K562 (cell line): ENCODE results near the gene ITPK1. TPM values are rescaled to one million over a fixed set of nuclear protein-coding genes. Genes with fewer than 3 reads are reported as not detected.

Source experiments
- MED1 ChIP-seq: sonication (generic); formaldehyde crosslinking; IDR thresholded peaks from 2 replicates; pipeline ENCODE4 v1.8.1; 2023; ENCODE audit warnings: missing genetic modification reagents, borderline replicate concordance
- RAD21 ChIP-seq, 2 experiments: fragments of 250-450 bp in 1 of 2; fragments of 450-650 bp in 1 of 2; sonication (Bioruptor Pico) in 1 of 2; formaldehyde crosslinking in 1 of 2; IDR thresholded peaks in 1 of 2; conservative IDR thresholded peaks in 1 of 2; 2 replicates each; pipeline versions ENCODE4 v1.4.0 to v1.8.0; 2020 to 2022; ENCODE audit warnings: mild to moderate bottlenecking in 2 of 2, moderate library complexity in 1 of 2
- ZNF165 ChIP-seq: fragments of 250-450 bp; sonication (Bioruptor Pico); IDR thresholded peaks from 2 replicates; pipeline ENCODE4 v1.4.0; 2020; ENCODE audit warnings: borderline replicate concordance
- ZNF431 ChIP-seq: sonication (generic); formaldehyde crosslinking; IDR thresholded peaks from 2 replicates; pipeline ENCODE4 v1.8.0; 2022; ENCODE audit warnings: mild to moderate bottlenecking, missing genetic modification reagents
- ZNF76 ChIP-seq: fragments of 250-450 bp; sonication (Bioruptor Pico); IDR thresholded peaks from 2 replicates; pipeline ENCODE4 v1.4.0; 2020; ENCODE audit warnings: mild to moderate bottlenecking, moderate library complexity, borderline replicate concordance
- polyA plus RNA-seq, 8 experiments: library from polyadenylated mRNA; depleted of rRNA in 4 of 8; stranded (reverse) in 5 of 8; unstranded in 3 of 8; fragments of >200 nt; fragmentation: Nextera tagmentation in 2 of 8; fragmentation: Illumina TruSeq in 1 of 8; extraction: Ambion mirVana in 2 of 8; extraction: Trizol in 1 of 8; gene quantifications; 2 replicates each; pipeline versions ENCODE4 v1.2.1 to v1.2.3, GENCODE V29; 2011 to 2014; ENCODE audit warnings: inconsistent platforms in 1 of 8, missing spikeins in 1 of 8
- total RNA-seq, 7 experiments: library from RNA; depleted of rRNA in 6 of 7; stranded (reverse); fragments of >200 nt in 6 of 7; fragmentation: Illumina TruSeq in 2 of 7; extraction: Trizol in 2 of 7; gene quantifications; 2 replicates each; pipeline versions ENCODE4 v1.2.1 to v1.2.3, GENCODE V29; 2011 to 2021; ENCODE audit warnings: low replicate concordance in 1 of 7
- TF ChIP-seq, protein P1 (sequence below): sonication (generic); formaldehyde crosslinking; IDR thresholded peaks from 2 replicates; pipeline ENCODE4 v1.9.0; 2022; ENCODE audit warnings: mild to moderate bottlenecking, missing genetic modification reagents
- TF ChIP-seq, protein P2 (sequence below), 3 experiments: IDR thresholded peaks in 2 of 3; conservative IDR thresholded peaks in 1 of 3; 2 replicates each; pipeline ENCODE4 v1.5.1; 2011 to 2012; ENCODE audit warnings: low read length in 3 of 3, mild to moderate bottlenecking in 3 of 3, control low read depth in 2 of 3, improper control_type of control experiment in 1 of 3, inconsistent platforms in 1 of 3, low read depth in 1 of 3, mixed read lengths in 1 of 3, moderate library complexity in 1 of 3; ENCODE audit not compliant: insufficient read depth in 2 of 3
- TF ChIP-seq, protein P3 (sequence below): sonication (generic); formaldehyde crosslinking; IDR thresholded peaks from 2 replicates; pipeline ENCODE4 v1.8.0; 2022; ENCODE audit warnings: missing genetic modification reagents, mild to moderate bottlenecking, moderate library complexity, borderline replicate concordance
- TF ChIP-seq, protein P4 (sequence below): fragments of 200-600 bp; sonication (generic); IDR thresholded peaks from one replicate; pipeline ENCODE4 v1.6.1; 2012; ENCODE audit warnings: mild to moderate bottlenecking, low read depth, low read length, inconsistent platforms
- TF ChIP-seq, protein P5 (sequence below): fragments of 250-450 bp; sonication (Bioruptor Pico); IDR thresholded peaks from 2 replicates; pipeline ENCODE4 v1.5.0; 2021

ITPK1 gene
- total and polyA plus RNA-seq, 9 of the 15 experiments (the other 6 are each of a cell fraction or from before 2014, with no cell fraction given) = 1.2 to 39.2 (median 23.0) TPM

DNA sequence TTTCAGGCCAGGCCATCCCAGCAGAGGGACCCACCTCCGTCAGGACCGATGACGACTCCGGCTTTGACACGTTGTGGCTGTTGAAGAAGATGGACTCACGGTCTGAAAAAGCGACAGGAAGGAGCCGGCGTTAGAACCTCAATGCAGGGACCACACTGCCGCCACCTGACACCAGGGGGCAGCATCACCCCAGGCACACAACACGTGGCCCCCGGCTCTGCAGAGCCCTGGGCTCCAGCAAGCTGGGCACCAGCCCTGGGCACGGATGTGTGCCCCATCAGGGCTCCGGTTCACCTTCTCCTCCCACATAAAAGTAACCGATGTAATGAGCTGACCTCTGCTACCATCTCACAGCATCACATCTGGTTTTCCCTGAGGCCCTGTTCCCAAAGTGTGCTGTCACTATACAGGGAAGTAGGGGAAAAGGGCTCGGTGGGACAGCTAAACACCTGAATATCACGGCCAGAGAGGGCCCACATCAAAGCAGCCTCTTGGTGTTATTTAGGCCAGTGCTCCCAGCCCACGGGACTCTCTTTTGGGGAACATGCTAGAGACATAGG lies 163.7 kb downstream of the ITPK1 start (continued):
- TF ChIP-seq, protein P1, sequence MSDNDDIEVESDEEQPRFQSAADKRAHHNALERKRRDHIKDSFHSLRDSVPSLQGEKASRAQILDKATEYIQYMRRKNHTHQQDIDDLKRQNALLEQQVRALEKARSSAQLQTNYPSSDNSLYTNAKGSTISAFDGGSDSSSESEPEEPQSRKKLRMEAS (CRISPR knock-in tag) = peak; percentile 63
- peak; percentile 79 to 86 for TF ChIP-seq RAD21 (CRISPR knock-in tag; conservative IDR thresholded peaks at IDR 0.05 in 1 of 2, IDR thresholded peaks at IDR 0.05 in 1 of 2)
- TF ChIP-seq, protein P2, sequence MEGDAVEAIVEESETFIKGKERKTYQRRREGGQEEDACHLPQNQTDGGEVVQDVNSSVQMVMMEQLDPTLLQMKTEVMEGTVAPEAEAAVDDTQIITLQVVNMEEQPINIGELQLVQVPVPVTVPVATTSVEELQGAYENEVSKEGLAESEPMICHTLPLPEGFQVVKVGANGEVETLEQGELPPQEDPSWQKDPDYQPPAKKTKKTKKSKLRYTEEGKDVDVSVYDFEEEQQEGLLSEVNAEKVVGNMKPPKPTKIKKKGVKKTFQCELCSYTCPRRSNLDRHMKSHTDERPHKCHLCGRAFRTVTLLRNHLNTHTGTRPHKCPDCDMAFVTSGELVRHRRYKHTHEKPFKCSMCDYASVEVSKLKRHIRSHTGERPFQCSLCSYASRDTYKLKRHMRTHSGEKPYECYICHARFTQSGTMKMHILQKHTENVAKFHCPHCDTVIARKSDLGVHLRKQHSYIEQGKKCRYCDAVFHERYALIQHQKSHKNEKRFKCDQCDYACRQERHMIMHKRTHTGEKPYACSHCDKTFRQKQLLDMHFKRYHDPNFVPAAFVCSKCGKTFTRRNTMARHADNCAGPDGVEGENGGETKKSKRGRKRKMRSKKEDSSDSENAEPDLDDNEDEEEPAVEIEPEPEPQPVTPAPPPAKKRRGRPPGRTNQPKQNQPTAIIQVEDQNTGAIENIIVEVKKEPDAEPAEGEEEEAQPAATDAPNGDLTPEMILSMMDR (IDR thresholded peaks at IDR 0.05 in 2 of 3, conservative IDR thresholded peaks at IDR 0.05 in 1 of 3; ENCODE audit: insufficient read depth in 2 of 3, low read depth in 1 of 3, low read length in 3 of 3) = peak; percentile 79 to 81 (median 79)
- no peak for TF ChIP-seq ZNF76
- no peak for TF ChIP-seq ZNF431 (CRISPR knock-in tag)
- TF ChIP-seq MED1 (CRISPR knock-in tag) = no peak
- no peak for TF ChIP-seq ZNF165 (CRISPR knock-in tag)
- TF ChIP-seq, protein P3, sequence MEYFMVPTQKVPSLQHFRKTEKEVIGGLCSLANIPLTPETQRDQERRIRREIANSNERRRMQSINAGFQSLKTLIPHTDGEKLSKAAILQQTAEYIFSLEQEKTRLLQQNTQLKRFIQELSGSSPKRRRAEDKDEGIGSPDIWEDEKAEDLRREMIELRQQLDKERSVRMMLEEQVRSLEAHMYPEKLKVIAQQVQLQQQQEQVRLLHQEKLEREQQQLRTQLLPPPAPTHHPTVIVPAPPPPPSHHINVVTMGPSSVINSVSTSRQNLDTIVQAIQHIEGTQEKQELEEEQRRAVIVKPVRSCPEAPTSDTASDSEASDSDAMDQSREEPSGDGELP (CRISPR knock-in tag) = peak; percentile 38; the same call in 1 of the 2 replicates
- TF ChIP-seq, protein P4, sequence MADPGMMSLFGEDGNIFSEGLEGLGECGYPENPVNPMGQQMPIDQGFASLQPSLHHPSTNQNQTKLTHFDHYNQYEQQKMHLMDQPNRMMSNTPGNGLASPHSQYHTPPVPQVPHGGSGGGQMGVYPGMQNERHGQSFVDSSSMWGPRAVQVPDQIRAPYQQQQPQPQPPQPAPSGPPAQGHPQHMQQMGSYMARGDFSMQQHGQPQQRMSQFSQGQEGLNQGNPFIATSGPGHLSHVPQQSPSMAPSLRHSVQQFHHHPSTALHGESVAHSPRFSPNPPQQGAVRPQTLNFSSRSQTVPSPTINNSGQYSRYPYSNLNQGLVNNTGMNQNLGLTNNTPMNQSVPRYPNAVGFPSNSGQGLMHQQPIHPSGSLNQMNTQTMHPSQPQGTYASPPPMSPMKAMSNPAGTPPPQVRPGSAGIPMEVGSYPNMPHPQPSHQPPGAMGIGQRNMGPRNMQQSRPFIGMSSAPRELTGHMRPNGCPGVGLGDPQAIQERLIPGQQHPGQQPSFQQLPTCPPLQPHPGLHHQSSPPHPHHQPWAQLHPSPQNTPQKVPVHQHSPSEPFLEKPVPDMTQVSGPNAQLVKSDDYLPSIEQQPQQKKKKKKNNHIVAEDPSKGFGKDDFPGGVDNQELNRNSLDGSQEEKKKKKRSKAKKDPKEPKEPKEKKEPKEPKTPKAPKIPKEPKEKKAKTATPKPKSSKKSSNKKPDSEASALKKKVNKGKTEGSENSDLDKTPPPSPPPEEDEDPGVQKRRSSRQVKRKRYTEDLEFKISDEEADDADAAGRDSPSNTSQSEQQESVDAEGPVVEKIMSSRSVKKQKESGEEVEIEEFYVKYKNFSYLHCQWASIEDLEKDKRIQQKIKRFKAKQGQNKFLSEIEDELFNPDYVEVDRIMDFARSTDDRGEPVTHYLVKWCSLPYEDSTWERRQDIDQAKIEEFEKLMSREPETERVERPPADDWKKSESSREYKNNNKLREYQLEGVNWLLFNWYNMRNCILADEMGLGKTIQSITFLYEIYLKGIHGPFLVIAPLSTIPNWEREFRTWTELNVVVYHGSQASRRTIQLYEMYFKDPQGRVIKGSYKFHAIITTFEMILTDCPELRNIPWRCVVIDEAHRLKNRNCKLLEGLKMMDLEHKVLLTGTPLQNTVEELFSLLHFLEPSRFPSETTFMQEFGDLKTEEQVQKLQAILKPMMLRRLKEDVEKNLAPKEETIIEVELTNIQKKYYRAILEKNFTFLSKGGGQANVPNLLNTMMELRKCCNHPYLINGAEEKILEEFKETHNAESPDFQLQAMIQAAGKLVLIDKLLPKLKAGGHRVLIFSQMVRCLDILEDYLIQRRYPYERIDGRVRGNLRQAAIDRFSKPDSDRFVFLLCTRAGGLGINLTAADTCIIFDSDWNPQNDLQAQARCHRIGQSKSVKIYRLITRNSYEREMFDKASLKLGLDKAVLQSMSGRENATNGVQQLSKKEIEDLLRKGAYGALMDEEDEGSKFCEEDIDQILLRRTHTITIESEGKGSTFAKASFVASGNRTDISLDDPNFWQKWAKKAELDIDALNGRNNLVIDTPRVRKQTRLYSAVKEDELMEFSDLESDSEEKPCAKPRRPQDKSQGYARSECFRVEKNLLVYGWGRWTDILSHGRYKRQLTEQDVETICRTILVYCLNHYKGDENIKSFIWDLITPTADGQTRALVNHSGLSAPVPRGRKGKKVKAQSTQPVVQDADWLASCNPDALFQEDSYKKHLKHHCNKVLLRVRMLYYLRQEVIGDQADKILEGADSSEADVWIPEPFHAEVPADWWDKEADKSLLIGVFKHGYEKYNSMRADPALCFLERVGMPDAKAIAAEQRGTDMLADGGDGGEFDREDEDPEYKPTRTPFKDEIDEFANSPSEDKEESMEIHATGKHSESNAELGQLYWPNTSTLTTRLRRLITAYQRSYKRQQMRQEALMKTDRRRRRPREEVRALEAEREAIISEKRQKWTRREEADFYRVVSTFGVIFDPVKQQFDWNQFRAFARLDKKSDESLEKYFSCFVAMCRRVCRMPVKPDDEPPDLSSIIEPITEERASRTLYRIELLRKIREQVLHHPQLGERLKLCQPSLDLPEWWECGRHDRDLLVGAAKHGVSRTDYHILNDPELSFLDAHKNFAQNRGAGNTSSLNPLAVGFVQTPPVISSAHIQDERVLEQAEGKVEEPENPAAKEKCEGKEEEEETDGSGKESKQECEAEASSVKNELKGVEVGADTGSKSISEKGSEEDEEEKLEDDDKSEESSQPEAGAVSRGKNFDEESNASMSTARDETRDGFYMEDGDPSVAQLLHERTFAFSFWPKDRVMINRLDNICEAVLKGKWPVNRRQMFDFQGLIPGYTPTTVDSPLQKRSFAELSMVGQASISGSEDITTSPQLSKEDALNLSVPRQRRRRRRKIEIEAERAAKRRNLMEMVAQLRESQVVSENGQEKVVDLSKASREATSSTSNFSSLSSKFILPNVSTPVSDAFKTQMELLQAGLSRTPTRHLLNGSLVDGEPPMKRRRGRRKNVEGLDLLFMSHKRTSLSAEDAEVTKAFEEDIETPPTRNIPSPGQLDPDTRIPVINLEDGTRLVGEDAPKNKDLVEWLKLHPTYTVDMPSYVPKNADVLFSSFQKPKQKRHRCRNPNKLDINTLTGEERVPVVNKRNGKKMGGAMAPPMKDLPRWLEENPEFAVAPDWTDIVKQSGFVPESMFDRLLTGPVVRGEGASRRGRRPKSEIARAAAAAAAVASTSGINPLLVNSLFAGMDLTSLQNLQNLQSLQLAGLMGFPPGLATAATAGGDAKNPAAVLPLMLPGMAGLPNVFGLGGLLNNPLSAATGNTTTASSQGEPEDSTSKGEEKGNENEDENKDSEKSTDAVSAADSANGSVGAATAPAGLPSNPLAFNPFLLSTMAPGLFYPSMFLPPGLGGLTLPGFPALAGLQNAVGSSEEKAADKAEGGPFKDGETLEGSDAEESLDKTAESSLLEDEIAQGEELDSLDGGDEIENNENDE = no peak
- TF ChIP-seq, protein P5, sequence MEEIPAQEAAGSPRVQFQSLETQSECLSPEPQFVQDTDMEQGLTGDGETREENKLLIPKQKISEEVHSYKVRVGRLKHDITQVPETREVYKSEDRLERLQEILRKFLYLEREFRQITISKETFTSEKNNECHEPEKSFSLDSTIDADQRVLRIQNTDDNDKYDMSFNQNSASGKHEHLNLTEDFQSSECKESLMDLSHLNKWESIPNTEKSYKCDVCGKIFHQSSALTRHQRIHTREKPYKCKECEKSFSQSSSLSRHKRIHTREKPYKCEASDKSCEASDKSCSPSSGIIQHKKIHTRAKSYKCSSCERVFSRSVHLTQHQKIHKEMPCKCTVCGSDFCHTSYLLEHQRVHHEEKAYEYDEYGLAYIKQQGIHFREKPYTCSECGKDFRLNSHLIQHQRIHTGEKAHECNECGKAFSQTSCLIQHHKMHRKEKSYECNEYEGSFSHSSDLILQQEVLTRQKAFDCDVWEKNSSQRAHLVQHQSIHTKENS (CRISPR knock-in tag) = no peak
